GM13976 (cell line): ENCODE measurements around the gene TMIGD2.

Experiments
- DNase-seq: peaks from one replicate; pipeline ENCODE4 v3.0.0; 2012; ENCODE audit warnings: low spot score
- in situ Hi-C: fragments of 300-500 bp; cut with MboI; formaldehyde crosslinking; loops from one replicate; pipeline ENCODE4 v1.12.0; 2022; ENCODE audit warnings: low sequenced_read_pairs, mixed read lengths, inconsistent platforms; ENCODE audit not compliant: unreplicated experiment
- TF ChIP-seq, protein P1 (sequence below): IDR thresholded peaks from 2 replicates; pipeline ENCODE4 v1.5.1; 2012; ENCODE audit warnings: borderline replicate concordance, mild to moderate bottlenecking; ENCODE audit not compliant: insufficient read depth; ENCODE audit errors: extremely low read depth, missing control alignments, control extremely low read depth

Gene TMIGD2

DNA sequence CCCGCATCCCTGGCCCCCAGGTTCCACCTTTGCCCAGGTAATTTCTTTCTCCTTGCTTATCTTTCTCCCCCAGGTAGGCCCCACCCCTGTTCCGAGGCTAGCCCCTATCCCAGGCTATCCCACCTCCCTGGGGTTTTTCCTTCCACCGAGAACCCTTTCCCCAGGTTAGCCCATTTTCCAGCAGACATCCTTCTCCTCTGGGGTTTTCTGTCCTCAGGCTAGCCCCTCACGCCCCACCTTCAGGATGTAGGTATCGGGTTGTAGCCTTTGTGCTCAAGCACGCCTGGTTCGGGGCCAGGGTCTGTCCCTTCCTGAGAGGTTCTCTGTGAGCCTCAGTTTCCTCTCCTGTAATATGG lies 3.0 kb upstream of the TMIGD2 start:
- TF ChIP-seq, protein P1, sequence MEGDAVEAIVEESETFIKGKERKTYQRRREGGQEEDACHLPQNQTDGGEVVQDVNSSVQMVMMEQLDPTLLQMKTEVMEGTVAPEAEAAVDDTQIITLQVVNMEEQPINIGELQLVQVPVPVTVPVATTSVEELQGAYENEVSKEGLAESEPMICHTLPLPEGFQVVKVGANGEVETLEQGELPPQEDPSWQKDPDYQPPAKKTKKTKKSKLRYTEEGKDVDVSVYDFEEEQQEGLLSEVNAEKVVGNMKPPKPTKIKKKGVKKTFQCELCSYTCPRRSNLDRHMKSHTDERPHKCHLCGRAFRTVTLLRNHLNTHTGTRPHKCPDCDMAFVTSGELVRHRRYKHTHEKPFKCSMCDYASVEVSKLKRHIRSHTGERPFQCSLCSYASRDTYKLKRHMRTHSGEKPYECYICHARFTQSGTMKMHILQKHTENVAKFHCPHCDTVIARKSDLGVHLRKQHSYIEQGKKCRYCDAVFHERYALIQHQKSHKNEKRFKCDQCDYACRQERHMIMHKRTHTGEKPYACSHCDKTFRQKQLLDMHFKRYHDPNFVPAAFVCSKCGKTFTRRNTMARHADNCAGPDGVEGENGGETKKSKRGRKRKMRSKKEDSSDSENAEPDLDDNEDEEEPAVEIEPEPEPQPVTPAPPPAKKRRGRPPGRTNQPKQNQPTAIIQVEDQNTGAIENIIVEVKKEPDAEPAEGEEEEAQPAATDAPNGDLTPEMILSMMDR, result no peak
- in situ Hi-C loops, result no loop called here
- no peak for DNase-seq

DNA sequence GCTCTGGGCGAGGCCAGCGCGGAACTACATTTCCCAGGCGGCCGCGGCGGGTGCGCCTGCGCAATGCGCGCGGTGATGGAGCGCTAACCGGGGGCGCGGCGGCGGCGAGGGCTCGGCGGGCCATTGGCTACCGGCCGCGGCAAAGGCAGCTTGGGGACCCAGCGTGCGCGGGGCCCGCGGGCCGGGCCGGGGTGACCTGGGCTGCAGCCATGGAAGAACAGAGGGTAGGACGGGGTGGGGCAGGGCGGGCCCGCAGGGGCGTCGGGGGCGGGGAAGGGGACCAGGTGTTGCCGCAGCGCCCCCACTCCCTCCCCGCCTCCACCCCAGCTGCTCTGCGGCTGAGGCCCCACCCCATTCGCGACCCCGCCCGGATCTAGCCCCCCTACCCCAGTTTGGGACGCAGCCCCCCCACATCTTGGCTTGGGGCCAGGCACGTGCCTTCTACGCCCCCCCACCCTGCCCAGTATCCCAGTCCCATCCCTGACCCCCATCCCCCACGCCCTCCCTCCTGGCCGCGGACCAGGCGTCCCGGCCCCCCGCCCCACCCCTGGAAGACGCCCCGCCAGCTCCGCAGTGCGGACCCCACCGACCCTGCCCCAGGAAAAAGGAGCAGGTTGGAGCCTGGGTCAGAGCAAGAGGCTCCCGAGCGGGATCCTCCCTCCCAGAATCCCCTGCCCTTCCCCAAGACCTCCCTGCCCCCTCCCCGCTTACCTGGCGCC lies 2.5 kb upstream of the TMIGD2 start, which contains the start of gene FSD1:
Gene FSD1, plus strand, starts transcription at position 61 of the 719 bp plus-strand sequence. Its CDS starts 149 bp downstream, at position 210.
- TF ChIP-seq, protein P1, result no peak
- in situ Hi-C loops, result no loop called here
- DNase-seq, result peak; percentile 99

DNA sequence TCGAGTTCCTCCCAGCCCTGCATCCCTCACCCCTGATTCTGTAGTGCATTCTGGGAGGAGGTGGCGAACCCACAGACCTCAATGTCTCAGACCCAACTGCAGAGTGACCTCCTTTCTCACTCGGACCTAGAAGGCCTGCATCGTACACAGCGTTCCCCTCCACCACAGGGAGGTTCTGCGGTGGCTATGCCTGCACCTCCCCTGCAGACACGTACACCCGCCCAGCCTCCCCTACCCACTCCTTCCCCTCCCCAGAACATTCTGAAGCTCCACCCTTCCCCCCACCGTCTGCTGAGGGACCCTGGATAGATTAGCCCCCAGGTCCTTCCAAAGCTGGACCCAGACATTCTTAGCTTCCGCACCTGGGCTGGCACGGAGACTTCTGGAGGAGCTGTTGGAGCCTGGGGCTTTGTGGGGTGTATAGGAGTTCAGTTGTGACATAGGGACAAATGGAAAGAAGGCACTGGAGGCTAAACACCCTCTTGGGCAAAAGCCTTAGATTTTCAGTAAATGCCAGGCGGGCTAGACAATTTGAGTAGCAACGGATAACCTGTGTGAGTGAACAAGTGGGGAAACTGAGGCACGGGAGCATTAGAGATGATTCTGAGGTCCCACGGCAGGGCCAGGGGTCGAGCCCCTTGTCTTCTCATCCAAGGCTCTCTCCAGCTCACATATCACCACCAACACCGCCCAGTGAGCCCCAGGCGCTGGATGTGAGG lies 1.8 kb upstream of the TMIGD2 start:
- no peak for DNase-seq
- in situ Hi-C loops, result no loop called here
- TF ChIP-seq, protein P1, result no peak

DNA sequence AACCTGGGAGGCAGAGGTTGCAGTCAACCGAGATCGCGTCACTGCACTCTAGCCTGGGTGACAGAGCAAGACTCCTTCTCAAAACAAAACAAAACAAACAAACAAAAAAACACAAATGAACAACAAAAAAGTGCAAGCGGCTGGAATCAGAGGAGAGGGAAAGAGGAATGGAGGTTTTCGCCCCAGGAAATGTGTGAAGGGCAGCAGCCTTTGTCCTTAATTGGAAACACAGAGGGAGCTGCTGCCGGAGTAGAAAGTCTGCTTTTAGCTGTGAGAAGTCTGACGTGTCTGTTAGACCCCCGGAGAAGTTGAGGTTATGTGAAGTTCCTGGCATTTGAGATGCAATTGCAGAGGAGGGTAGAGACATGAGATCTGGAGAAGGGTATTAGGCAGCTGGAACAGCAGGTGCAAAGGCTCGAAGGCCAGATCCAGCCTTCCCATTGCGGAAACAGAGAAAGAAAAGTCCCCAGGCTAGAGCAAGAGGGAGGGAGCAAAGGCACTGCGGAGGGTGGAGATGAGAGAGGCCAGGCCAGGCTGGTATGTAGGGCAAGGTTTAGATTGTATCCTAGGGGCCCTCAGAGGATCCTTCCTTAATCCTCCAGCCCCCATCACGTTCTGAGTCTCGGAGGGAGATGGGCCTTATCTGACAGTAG lies 473 bp downstream of the TMIGD2 start:
- TF ChIP-seq, protein P1, result no peak
- in situ Hi-C loops, result no loop called here
- no peak for DNase-seq

DNA sequence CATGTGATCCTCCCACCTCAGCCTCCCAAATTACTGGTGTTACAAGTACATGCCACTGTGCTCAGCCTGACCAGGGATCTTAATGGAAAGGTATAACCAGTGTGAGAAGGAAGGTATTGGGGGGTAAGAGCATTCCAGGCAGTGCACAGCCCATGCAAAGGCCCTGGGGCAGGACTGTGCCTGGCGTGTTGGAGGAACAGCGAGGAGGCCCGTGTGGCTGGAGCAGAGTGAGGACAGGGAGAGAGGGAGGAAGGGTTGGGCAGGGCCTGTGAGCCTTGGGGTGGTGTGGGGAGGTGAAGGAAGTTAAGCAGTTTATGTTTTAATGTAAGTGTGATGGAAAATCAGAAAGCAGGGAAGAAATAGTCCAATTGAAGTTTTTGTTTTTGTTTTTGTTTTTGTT lies 1.6 kb downstream of the TMIGD2 start:
- in situ Hi-C loops, result no loop called here
- DNase-seq, result no peak
- TF ChIP-seq, protein P1, result no peak

DNA sequence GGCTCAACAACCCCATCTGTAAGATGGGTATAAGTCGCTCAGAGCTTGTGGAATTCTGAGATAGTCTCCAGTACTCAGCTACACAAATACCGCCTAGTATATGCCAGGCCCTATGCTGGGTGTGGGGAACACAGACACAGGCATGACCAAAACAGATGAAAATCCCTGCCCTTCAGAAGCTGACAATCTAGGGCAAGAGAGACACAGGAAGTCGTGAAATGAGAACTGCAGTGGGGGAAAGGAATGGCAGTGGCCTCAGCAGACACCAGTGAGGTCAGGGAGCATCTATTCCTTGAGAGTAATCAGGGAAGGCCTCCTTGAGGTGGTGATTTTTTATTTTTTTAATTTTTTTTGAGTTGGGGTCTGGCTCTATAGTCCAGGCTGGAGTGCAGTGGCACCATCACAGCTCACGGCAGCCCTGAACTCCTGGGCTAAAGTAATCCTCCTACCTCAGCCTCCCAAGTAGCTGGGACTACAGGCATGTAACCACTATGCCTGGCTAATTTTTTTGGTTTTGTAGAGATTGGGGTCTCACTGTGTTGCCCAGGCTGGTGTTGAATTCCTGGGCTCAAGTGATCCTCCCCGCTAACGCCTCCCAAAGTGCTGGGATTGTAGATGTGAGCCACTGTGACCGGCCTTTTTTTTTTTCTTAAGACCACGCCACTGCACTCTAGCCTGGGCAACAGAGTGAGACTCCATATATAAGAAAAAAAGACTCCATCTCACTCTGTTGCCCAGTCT lies 3.2 kb downstream of the TMIGD2 start:
- in situ Hi-C loops, result no loop called here
- DNase-seq, result no peak
- TF ChIP-seq, protein P1, result no peak
